ENCODE measurements around the gene OS9. TPM values are rescaled to one million over a fixed set of nuclear protein-coding genes. Genes with fewer than 3 reads are reported as not detected.

The OS9 gene
- total RNA-seq, 1 experiment from 2014 or later: 186 TPM

- DNase-seq (ENCODE audit: low read depth, low spot score): no peak
- Histone ChIP-seq H3K4me1 (ENCODE audit: control insufficient read depth, insufficient read depth, low read length) (peaks cover 4% of the 10 kb centered on the region; the same call in 1 of the 2 replicates), H3K36me3 (ENCODE audit: control insufficient read depth, insufficient read depth, low read length) (no peaks in the 10 kb centered on the region), H3K27ac (ENCODE audit: low read length) (no peak overlapping the region), H3K27me3 (ENCODE audit: control insufficient read depth, insufficient read depth, low read length) (no peaks in the 10 kb centered on the region), H3K4me3 (ENCODE audit: low read depth in 2 of 2, low read length in 2 of 2) (no peak overlapping the region), H3K9me3 (ENCODE audit: control insufficient read depth, insufficient read depth, low read depth, low read length) (no peaks in the 10 kb centered on the region)
- intact Hi-C loops (cut with micrococcal nuclease; ENCODE audit: unreplicated experiment): no loop called here
- BruUV-seq (replicated peaks): TSS peak; percentile 76
- CTCF ChIA-PET: no interaction called here
- POLR2A ChIA-PET: no interaction called here
- ATAC-seq: no peak
- in situ Hi-C loops (cut with HindIII; ENCODE audit: low pct_unique_long_range_greater_than_20kb, low sequenced_read_pairs): no loop called here
- no peak for TF ChIP-seq CTCF (IDR thresholded peaks at IDR 0.05)
- no peak for TF ChIP-seq POLR2AphosphoS5 (IDR thresholded peaks at IDR 0.05; ENCODE audit: low read depth, low read length)
- TF ChIP-seq REST (IDR thresholded peaks at IDR 0.05; ENCODE audit: insufficient read depth in 1 of 2, low read depth in 2 of 2, low read length in 1 of 2): peak; percentile 69 to 85
Measured at GRCh38 chr12:57727758-57728395, 33.9 kb downstream of the OS9 start.

GRCh38 chr12:57729321-57729844, 35.5 kb downstream of the OS9 start:
- TF ChIP-seq REST (IDR thresholded peaks at IDR 0.05; ENCODE audit: insufficient read depth in 1 of 2, low read depth in 2 of 2, low read length in 1 of 2) (no peak), TCF7L2 (IDR thresholded peaks at IDR 0.05; ENCODE audit: low read depth, low read length) (no peak), POLR2AphosphoS5 (IDR thresholded peaks at IDR 0.05; ENCODE audit: low read depth, low read length) (no peak), CTCF (IDR thresholded peaks at IDR 0.05) (no peak), SIN3A (IDR thresholded peaks at IDR 0.05; ENCODE audit: borderline replicate concordance, insufficient read depth, low read depth, low read length) (no peak)
- POLR2A ChIA-PET: no interaction called here

More at GRCh38 chr12:57729321-57729844, 35.5 kb downstream of the OS9 start:
- intact Hi-C loops (cut with micrococcal nuclease; ENCODE audit: unreplicated experiment) (no loop called here), in situ Hi-C loops (cut with HindIII; ENCODE audit: low pct_unique_long_range_greater_than_20kb, low sequenced_read_pairs) (no loop called here)
- no peaks in the 10 kb centered on the region for H3K36me3 ChIP-seq (ENCODE audit: control insufficient read depth, insufficient read depth, low read length)
- H3K9me3 ChIP-seq (ENCODE audit: control insufficient read depth, insufficient read depth, low read depth, low read length): no peaks in the 10 kb centered on the region
- CTCF ChIA-PET: no interaction called here
- no peak overlapping the region for H3K4me3 ChIP-seq (ENCODE audit: low read depth in 2 of 2, low read length in 2 of 2)
- DNase-seq (ENCODE audit: low read depth, low spot score): no peak
- no peaks in the 10 kb centered on the region for H3K27me3 ChIP-seq (ENCODE audit: control insufficient read depth, insufficient read depth, low read length)
- no peak overlapping the region for H3K27ac ChIP-seq (ENCODE audit: low read length)
- peaks cover 4% of the 10 kb centered on the region; the same call in 1 of the 2 replicates for H3K4me1 ChIP-seq (ENCODE audit: control insufficient read depth, insufficient read depth, low read length)
- no TSS peak for BruUV-seq (replicated peaks)
- ATAC-seq: no peak
